HEK293T (cell line): ENCODE data around the gene EZR.

Experiments used
- CTCF ChIA-PET: fragments of 350-600 bp; formaldehyde crosslinking; extraction: SDS; loops from one replicate; lab custom pipeline; 2021; ENCODE audit warnings: antibody characterized with exemption, inconsistent platforms; lab: Yijun Ruan, JAX
- POLR2A ChIA-PET: fragments of 350-600 bp; formaldehyde crosslinking; extraction: SDS; loops from one replicate; lab custom pipeline; 2020; ENCODE audit warnings: antibody characterized with exemption, inconsistent platforms; lab: Yijun Ruan, JAX
- DNase-seq: peaks from one replicate; pipeline ENCODE4 v3.0.0; 2012; ENCODE audit warnings: mixed read lengths; ENCODE audit errors: extremely low spot score
- ARNT ChIP-seq: fragments of 450-650 bp; IDR thresholded peaks from 2 replicates; pipeline ENCODE4 v1.6.1; 2017; ENCODE audit warnings: mild to moderate bottlenecking
- BHLHE40 ChIP-seq: fragments of 450-650 bp; IDR thresholded peaks from 2 replicates; pipeline ENCODE4 v1.6.1; 2016; ENCODE audit warnings: mild to moderate bottlenecking, moderate library complexity, borderline replicate concordance
- CTBP1 ChIP-seq: fragments of 450-650 bp; IDR thresholded peaks from 2 replicates; pipeline ENCODE4 v1.6.1; 2016; ENCODE audit warnings: borderline replicate concordance
- ELF4 ChIP-seq: fragments of 450-650 bp; IDR thresholded peaks from 2 replicates; pipeline ENCODE4 v1.6.1; 2017; ENCODE audit warnings: antibody characterized with exemption
- FOXA1 ChIP-seq: fragments of 450-650 bp; IDR thresholded peaks from 2 replicates; pipeline ENCODE4 v1.6.1; 2016; ENCODE audit warnings: mild to moderate bottlenecking
- FOXK2 ChIP-seq: fragments of 450-650 bp; IDR thresholded peaks from 2 replicates; pipeline ENCODE4 v1.6.1; 2016; ENCODE audit warnings: mild to moderate bottlenecking
- FOXM1 ChIP-seq: fragments of 450-650 bp; IDR thresholded peaks from 2 replicates; pipeline ENCODE4 v1.6.1; 2017; ENCODE audit warnings: mild to moderate bottlenecking, borderline replicate concordance
- HDGF ChIP-seq: fragments of 450-650 bp; IDR thresholded peaks from 2 replicates; pipeline ENCODE4 v1.6.1; 2017; ENCODE audit warnings: antibody characterized with exemption, borderline replicate concordance
- L3MBTL2 ChIP-seq: fragments of 450-650 bp; conservative IDR thresholded peaks from 2 replicates; pipeline ENCODE4 v1.6.1; 2016; ENCODE audit warnings: mild to moderate bottlenecking
- LEF1 ChIP-seq: fragments of 450-650 bp; IDR thresholded peaks from 2 replicates; pipeline ENCODE4 v1.6.1; 2017; ENCODE audit warnings: mild to moderate bottlenecking, borderline replicate concordance
- NFRKB ChIP-seq: fragments of 450-650 bp; IDR thresholded peaks from 2 replicates; pipeline ENCODE4 v1.6.1; 2016; ENCODE audit warnings: mild to moderate bottlenecking, moderate library complexity
- SP1 ChIP-seq: fragments of 450-650 bp; IDR thresholded peaks from 2 replicates; pipeline ENCODE4 v1.6.1; 2017
- SUZ12 ChIP-seq: fragments of 450-650 bp; IDR thresholded peaks from 2 replicates; pipeline ENCODE4 v1.6.1; 2016; ENCODE audit warnings: mild to moderate bottlenecking
- TARDBP ChIP-seq: fragments of 450-650 bp; IDR thresholded peaks from 2 replicates; pipeline ENCODE4 v1.6.1; 2016
- ZNF384 ChIP-seq: fragments of 450-650 bp; IDR thresholded peaks from 2 replicates; pipeline ENCODE4 v1.6.1; 2016
- TF ChIP-seq, protein P1 (sequence below): fragments of 450-650 bp; IDR thresholded peaks from 2 replicates; pipeline ENCODE4 v1.6.1; 2016

EZR gene

DNA sequence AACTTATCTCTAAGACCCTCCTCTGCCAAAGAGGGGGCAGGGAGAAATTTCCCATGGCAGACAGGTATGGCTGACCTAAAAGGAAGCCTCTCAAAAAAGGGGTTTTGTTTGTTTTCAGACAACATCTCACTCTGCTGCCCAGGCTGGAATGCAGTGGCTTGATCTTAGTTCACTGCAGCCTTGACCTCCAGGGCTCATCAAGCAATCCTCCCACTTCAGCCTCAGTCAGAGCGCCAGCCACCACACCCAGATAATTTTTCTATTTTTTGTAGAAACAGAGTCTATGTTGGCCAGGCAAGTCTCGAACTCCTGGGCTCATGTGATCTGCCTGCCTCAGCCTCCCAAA, 3.8 kb downstream of the EZR start:
- ChIA-PET CTCF (no interaction called here), POLR2A (no interaction called here)
- DNase-seq = no peak
- TF ChIP-seq BHLHE40 = no peak
- TF ChIP-seq, protein P1, sequence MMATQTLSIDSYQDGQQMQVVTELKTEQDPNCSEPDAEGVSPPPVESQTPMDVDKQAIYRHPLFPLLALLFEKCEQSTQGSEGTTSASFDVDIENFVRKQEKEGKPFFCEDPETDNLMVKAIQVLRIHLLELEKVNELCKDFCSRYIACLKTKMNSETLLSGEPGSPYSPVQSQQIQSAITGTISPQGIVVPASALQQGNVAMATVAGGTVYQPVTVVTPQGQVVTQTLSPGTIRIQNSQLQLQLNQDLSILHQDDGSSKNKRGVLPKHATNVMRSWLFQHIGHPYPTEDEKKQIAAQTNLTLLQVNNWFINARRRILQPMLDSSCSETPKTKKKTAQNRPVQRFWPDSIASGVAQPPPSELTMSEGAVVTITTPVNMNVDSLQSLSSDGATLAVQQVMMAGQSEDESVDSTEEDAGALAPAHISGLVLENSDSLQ = no peak
- no peak for TF ChIP-seq L3MBTL2
- no peak for TF ChIP-seq FOXK2
- TF ChIP-seq SUZ12 = no peak

DNA sequence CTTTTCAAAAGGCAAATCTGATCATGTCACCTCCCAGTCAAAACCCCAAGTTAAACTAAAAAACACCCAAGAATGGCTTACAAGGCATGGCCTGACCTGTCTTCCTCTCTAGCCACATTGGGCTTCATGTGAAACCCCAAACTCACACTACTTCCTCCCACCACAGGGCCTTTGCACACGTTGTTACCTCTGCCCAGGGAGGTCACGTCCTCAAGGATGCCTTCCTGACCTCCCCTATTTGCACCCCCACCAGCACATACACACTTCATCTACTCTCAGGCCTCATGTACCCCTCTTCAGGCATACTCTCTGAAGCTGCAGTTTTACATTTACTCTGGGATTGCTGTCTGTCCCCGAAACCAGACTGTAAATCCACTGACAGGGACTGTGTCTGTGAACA, 6.1 kb downstream of the EZR start:
- no peak for TF ChIP-seq NFRKB
- no peak for TF ChIP-seq SUZ12
- no peak for TF ChIP-seq HDGF
- TF ChIP-seq TARDBP = no peak
- TF ChIP-seq, protein P1 = no peak
- TF ChIP-seq FOXM1 = no peak
- TF ChIP-seq LEF1 = no peak
- TF ChIP-seq FOXA1 = no peak
- TF ChIP-seq SP1 = no peak
- TF ChIP-seq L3MBTL2 = no peak
- TF ChIP-seq BHLHE40 = no peak
- no peak for TF ChIP-seq ELF4
- no peak for TF ChIP-seq FOXK2
- TF ChIP-seq ZNF384 = no peak
- no peak for TF ChIP-seq CTBP1
- ChIA-PET POLR2A (no interaction called here), CTCF (interaction anchor here (1.0 kb wide), 1 partner anchor 94 kb away, joined by 3 read pairs; no protein-coding TSS in a partner anchor)
- no peak for DNase-seq

DNA sequence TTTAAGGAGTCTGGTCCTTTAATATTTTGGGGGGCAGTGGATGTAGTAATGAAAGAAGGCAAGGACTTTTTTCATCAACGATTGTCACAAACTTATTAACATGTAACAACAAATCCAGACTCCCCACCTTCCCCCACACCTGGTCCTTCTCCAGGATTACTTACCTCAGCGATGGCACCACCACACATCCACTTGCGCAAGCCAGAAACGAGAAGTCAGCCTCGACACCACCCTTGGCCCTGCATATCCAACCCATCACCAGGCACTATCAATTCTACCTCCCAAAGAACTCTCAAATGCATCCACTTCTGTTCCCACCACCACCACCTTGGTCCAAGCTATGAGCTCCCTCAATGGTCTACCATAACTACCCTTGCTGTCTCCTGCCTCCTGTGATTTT, 6.6 kb downstream of the EZR start:
- CTCF ChIA-PET = interaction anchor here (1.0 kb wide), 1 partner anchor 94 kb away, joined by 3 read pairs; no protein-coding TSS in a partner anchor
- TF ChIP-seq ARNT = no peak
- TF ChIP-seq LEF1 = no peak
- no peak for TF ChIP-seq CTBP1
- TF ChIP-seq, protein P1 = no peak
- no peak for TF ChIP-seq SUZ12
- no peak for TF ChIP-seq SP1
- no peak for TF ChIP-seq TARDBP
- TF ChIP-seq L3MBTL2 = no peak
- TF ChIP-seq HDGF = no peak
- TF ChIP-seq ZNF384 = no peak
- TF ChIP-seq FOXA1 = no peak
- TF ChIP-seq BHLHE40 = no peak
- no peak for TF ChIP-seq FOXM1
- no peak for TF ChIP-seq NFRKB
- no peak for TF ChIP-seq ELF4
- DNase-seq = no peak
- POLR2A ChIA-PET = interaction anchor here (1.0 kb wide), 1 partner anchor 57 kb away, joined by 4 read pairs; no protein-coding TSS in a partner anchor

DNA sequence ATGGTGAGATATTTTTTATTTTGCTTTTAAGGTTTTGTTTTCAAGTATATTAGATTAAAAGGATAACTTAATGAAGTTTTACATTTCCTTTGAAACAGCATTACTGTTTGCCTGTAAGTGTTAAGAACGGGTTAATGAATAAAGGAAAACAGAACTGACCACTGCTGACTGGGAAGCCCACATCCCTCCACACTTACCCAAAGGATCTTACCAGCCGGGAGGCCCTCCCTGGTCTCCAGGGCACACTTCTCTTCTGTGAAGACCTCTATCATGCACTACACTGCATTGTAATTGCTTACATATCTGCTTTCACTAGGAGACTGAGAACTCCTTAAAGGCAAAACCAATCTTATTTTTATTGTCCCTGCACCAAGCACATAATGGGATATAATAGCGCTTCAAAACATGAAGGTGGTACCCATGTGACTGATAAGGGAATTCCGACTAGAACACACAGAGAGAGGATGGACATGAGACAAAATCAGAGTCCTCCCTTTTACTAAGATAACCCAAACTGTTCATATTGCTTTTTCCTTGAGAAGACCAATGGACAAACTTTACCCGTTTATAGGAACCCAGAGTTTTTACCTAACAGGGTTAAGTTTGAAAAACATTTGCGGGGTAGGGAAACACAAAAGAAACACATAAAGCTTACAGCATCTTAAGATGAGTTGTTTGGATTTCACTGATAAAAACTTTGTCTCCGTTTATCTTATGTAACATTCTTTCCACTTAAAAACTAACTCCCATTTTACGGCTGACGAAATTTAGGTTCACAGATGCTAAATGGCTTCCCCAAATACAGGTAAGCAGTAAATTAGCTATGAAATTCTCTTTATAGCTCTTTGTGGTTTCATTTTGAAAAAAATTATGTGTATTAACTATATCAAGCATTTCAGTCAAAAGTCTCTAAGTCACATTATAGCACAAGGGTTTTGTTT, 8.7 kb downstream of the EZR start:
- POLR2A ChIA-PET = no interaction called here
- no peak for DNase-seq
- CTCF ChIA-PET = no interaction called here
- TF ChIP-seq ARNT = no peak
- TF ChIP-seq SP1 = no peak
- TF ChIP-seq HDGF = no peak
- no peak for TF ChIP-seq L3MBTL2
- TF ChIP-seq BHLHE40 = no peak
- TF ChIP-seq LEF1 = no peak
- no peak for TF ChIP-seq TARDBP
- TF ChIP-seq, protein P1 = no peak
- no peak for TF ChIP-seq SUZ12
- no peak for TF ChIP-seq FOXK2
- no peak for TF ChIP-seq ZNF384
- TF ChIP-seq CTBP1 = no peak
- TF ChIP-seq ELF4 = no peak

DNA sequence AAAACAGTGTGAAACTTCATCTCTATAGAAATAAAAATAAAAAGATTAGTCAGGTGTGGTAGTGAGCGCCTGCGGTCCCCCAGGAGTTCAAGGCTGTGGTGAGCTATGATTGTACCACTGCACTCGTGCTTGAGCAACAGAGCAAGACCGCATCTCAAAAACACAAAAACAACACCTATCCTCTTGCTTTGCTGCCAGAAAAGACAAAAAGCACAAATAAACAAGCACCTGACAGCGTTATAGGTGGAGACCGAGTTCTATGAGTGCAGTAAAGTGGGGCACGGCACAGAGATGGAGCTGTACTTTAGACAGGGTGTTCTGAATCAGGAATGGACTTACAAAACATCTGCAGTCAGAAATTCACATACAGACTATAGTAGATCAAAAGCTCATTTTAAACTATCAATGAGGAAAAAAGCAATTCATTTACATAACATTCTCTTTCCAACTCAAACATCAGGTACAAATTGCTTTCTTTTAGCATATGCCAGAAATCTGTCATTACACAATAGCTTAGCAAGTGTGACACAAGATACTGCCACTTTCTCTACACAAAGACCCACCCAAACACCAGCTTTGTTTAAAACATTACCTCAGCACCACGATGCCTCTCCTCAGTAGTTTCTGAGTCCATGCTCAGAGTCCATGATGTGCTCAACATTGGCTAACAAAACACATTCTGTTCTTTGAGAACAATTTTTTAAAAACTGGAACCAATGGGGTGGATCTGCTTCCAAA, 10.1 kb downstream of the EZR start:
- TF ChIP-seq SUZ12 = no peak
- TF ChIP-seq ELF4 = no peak
- no peak for TF ChIP-seq SP1
- no peak for TF ChIP-seq NFRKB
- TF ChIP-seq BHLHE40 = no peak
- no peak for TF ChIP-seq CTBP1
- TF ChIP-seq ARNT = no peak
- no peak for TF ChIP-seq FOXA1
- TF ChIP-seq L3MBTL2 = no peak
- TF ChIP-seq, protein P1 = no peak
- POLR2A ChIA-PET = interaction anchor here (2.1 kb wide), 1 partner anchor 10 kb away, joined by 7 read pairs; the partner anchor contains the start of gene EZR
- DNase-seq = no peak
- CTCF ChIA-PET = interaction anchor here (0.6 kb wide), 2 partner anchors 65 to 577 kb away, joined by 3 to 11 read pairs; no protein-coding TSS in a partner anchor
